SK-N-SH treated with all-trans-retinoic acid at 6 μM for 48 hours (cell line): ENCODE data around the gene OR2G2.

ENCODE experiments used
- ATAC-seq: fragments of 200-7000 bp; cut with Tn5 transposase; 3 replicates; pipeline ENCODE4 v1.9.1; 2020; ENCODE audit warnings: mild to moderate bottlenecking, moderate library complexity
- CSDC2 ChIP-seq: fragments of 250-450 bp; sonication (Bioruptor Pico); IDR thresholded peaks from 2 replicates; pipeline ENCODE4 v1.5.0; 2020; ENCODE audit warnings: mild to moderate bottlenecking, moderate library complexity
- ESRRG ChIP-seq: fragments of 250-450 bp; sonication (Bioruptor Pico); IDR thresholded peaks from 2 replicates; pipeline ENCODE4 v1.6.1; 2021; ENCODE audit warnings: mild to moderate bottlenecking
- GLIS3 ChIP-seq: fragments of 250-450 bp; sonication (Bioruptor Pico); IDR thresholded peaks from 2 replicates; pipeline ENCODE4 v1.5.0; 2020; ENCODE audit warnings: mild to moderate bottlenecking, moderate library complexity
- ISL1 ChIP-seq: fragments of 250-450 bp; sonication (Bioruptor Pico); IDR thresholded peaks from 2 replicates; pipeline ENCODE4 v2.1.2; 2022; ENCODE audit warnings: mild to moderate bottlenecking, moderate library complexity
- OSR1 ChIP-seq: fragments of 250-450 bp; sonication (Bioruptor Pico); IDR thresholded peaks from 2 replicates; pipeline ENCODE4 v1.8.0; 2022; ENCODE audit warnings: moderate library complexity, mild to moderate bottlenecking, inconsistent platforms
- PPARA ChIP-seq: fragments of 250-450 bp; sonication (Bioruptor Pico); IDR thresholded peaks from 2 replicates; pipeline ENCODE4 v1.5.0; 2020; ENCODE audit warnings: mild to moderate bottlenecking, borderline replicate concordance
- RARB ChIP-seq: fragments of 250-450 bp; sonication (Bioruptor Pico); IDR thresholded peaks from 2 replicates; pipeline ENCODE4 v1.8.0; 2021; ENCODE audit warnings: mild to moderate bottlenecking, moderate library complexity
- SNAI2 ChIP-seq: fragments of 250-450 bp; sonication (Bioruptor Pico); IDR thresholded peaks from 2 replicates; pipeline ENCODE4 v1.5.0; 2020; ENCODE audit warnings: mild to moderate bottlenecking, moderate library complexity
- TCF4 ChIP-seq: fragments of 250-450 bp; sonication (Bioruptor Pico); IDR thresholded peaks from 2 replicates; pipeline ENCODE4 v1.8.0; 2021; ENCODE audit warnings: mild to moderate bottlenecking, moderate library complexity, borderline replicate concordance
- TOX ChIP-seq: fragments of 250-450 bp; sonication (Bioruptor Pico); IDR thresholded peaks from 2 replicates; pipeline ENCODE4 v1.8.0; 2021; ENCODE audit warnings: mild to moderate bottlenecking, moderate library complexity, borderline replicate concordance
- ZC3H10 ChIP-seq: fragments of 250-450 bp; sonication (Bioruptor Pico); IDR thresholded peaks from 2 replicates; pipeline ENCODE4 v1.5.1; 2021; ENCODE audit warnings: mild to moderate bottlenecking, moderate library complexity
- ZFP30 ChIP-seq: fragments of 450-650 bp; formaldehyde crosslinking; IDR thresholded peaks from 2 replicates; pipeline ENCODE4 v1.5.0; 2022; ENCODE audit warnings: mild to moderate bottlenecking, moderate library complexity
- ZNF8 ChIP-seq: fragments of 450-650 bp; formaldehyde crosslinking; IDR thresholded peaks from 2 replicates; pipeline ENCODE4 v1.5.0; 2020; ENCODE audit warnings: mild to moderate bottlenecking, moderate library complexity
- TF ChIP-seq, protein P1 (sequence below): fragments of 250-450 bp; sonication (Bioruptor Pico); IDR thresholded peaks from 2 replicates; pipeline ENCODE4 v1.8.0; 2021; ENCODE audit warnings: low read depth, mild to moderate bottlenecking, moderate library complexity, borderline replicate concordance
- TF ChIP-seq, protein P2 (sequence below): fragments of 250-450 bp; sonication (Bioruptor Pico); IDR thresholded peaks from 2 replicates; pipeline ENCODE4 v1.5.1; 2021; ENCODE audit warnings: mild to moderate bottlenecking, moderate library complexity
- TF ChIP-seq, protein P3 (sequence below): fragments of 250-450 bp; sonication (Bioruptor Pico); IDR thresholded peaks from 2 replicates; pipeline ENCODE4 v1.5.0; 2020; ENCODE audit warnings: mild to moderate bottlenecking, moderate library complexity
- TF ChIP-seq, protein P4 (sequence below): fragments of 250-450 bp; sonication (Bioruptor Pico); IDR thresholded peaks from 2 replicates; pipeline ENCODE4 v1.8.0; 2020; ENCODE audit warnings: mild to moderate bottlenecking, moderate library complexity, borderline replicate concordance

The OR2G2 gene

DNA sequence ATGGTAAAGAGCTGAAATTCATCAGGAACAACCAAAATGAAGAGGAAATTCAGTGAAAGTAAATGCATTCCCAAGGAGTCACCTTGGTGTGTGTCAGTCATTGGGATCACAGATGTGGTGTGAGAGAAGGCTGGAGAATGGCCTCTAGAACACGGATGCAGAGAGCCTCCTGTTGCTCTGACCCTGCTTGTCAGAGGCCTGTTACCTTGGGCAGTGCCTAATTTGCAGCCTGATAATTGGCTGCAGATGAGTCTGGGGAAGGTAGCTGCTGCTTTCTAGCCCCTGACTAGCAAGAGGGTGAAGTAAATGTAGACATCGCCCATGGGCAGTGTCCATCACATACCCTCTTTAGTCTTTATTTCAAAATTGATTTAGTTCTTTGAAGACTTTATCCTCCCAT lies 35.9 kb upstream of the OR2G2 start:
- ATAC-seq = no peak
- TF ChIP-seq OSR1 (CRISPR knock-in tag) (no peak), TOX (CRISPR knock-in tag) (no peak), ISL1 (CRISPR knock-in tag) (no peak), ZC3H10 (CRISPR knock-in tag) (no peak)
- TF ChIP-seq, protein P1, sequence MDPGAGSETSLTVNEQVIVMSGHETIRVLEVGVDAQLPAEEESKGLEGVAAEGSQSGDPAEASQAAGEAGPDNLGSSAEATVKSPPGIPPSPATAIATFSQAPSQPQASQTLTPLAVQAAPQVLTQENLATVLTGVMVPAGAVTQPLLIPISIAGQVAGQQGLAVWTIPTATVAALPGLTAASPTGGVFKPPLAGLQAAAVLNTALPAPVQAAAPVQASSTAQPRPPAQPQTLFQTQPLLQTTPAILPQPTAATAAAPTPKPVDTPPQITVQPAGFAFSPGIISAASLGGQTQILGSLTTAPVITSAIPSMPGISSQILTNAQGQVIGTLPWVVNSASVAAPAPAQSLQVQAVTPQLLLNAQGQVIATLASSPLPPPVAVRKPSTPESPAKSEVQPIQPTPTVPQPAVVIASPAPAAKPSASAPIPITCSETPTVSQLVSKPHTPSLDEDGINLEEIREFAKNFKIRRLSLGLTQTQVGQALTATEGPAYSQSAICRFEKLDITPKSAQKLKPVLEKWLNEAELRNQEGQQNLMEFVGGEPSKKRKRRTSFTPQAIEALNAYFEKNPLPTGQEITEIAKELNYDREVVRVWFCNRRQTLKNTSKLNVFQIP (CRISPR knock-in tag) = no peak

DNA sequence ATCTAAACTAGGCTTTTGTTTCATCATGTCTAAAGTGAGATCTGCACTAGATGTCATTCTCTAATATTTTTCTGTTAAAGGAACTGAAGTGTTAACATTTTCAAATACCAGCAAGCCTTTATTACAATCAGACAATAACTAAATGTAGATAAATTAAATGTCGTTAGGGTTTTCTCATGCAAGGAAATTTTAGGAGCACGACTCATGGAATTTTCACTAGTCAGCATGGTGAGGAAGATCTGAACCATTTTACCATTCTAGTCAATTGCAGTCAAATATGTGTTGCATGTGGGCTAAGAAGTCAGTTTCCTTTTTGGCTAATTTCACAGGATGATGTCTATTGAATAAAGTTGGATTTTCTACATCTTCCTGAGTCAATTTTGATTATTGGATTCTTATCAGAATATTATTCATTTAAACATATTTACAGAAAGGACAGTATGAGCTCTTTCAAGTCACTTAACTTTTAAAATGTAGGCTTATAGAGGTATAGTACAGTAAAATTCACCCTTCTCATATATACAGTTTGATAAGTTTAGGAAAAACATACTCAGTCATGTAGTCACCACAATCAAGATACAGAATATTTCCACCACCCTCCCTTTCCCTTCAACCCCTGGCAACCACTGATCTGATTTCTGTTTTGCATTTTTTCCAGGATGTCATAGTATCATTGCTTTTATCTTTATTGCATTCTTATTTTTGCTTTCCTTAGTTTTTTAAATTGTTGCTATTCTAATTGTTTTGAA lies 30.1 kb upstream of the OR2G2 start:
- no peak for ATAC-seq
- no peak for TF ChIP-seq ZNF8 (CRISPR knock-in tag)
- TF ChIP-seq SNAI2 (CRISPR knock-in tag) = no peak
- TF ChIP-seq, protein P2, sequence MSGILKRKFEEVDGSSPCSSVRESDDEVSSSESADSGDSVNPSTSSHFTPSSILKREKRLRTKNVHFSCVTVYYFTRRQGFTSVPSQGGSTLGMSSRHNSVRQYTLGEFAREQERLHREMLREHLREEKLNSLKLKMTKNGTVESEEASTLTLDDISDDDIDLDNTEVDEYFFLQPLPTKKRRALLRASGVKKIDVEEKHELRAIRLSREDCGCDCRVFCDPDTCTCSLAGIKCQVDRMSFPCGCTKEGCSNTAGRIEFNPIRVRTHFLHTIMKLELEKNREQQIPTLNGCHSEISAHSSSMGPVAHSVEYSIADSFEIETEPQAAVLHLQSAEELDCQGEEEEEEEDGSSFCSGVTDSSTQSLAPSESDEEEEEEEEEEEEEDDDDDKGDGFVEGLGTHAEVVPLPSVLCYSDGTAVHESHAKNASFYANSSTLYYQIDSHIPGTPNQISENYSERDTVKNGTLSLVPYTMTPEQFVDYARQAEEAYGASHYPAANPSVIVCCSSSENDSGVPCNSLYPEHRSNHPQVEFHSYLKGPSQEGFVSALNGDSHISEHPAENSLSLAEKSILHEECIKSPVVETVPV = no peak
- no peak for TF ChIP-seq RARB (CRISPR knock-in tag)
- TF ChIP-seq, protein P3, sequence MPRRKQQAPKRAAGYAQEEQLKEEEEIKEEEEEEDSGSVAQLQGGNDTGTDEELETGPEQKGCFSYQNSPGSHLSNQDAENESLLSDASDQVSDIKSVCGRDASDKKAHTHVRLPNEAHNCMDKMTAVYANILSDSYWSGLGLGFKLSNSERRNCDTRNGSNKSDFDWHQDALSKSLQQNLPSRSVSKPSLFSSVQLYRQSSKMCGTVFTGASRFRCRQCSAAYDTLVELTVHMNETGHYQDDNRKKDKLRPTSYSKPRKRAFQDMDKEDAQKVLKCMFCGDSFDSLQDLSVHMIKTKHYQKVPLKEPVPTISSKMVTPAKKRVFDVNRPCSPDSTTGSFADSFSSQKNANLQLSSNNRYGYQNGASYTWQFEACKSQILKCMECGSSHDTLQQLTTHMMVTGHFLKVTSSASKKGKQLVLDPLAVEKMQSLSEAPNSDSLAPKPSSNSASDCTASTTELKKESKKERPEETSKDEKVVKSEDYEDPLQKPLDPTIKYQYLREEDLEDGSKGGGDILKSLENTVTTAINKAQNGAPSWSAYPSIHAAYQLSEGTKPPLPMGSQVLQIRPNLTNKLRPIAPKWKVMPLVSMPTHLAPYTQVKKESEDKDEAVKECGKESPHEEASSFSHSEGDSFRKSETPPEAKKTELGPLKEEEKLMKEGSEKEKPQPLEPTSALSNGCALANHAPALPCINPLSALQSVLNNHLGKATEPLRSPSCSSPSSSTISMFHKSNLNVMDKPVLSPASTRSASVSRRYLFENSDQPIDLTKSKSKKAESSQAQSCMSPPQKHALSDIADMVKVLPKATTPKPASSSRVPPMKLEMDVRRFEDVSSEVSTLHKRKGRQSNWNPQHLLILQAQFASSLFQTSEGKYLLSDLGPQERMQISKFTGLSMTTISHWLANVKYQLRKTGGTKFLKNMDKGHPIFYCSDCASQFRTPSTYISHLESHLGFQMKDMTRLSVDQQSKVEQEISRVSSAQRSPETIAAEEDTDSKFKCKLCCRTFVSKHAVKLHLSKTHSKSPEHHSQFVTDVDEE (CRISPR knock-in tag) = no peak
- no peak for TF ChIP-seq TOX (CRISPR knock-in tag)
- no peak for TF ChIP-seq TCF4 (CRISPR knock-in tag)
- no peak for TF ChIP-seq ZC3H10 (CRISPR knock-in tag)
- no peak for TF ChIP-seq GLIS3 (CRISPR knock-in tag)
- no peak for TF ChIP-seq ZFP30 (CRISPR knock-in tag)
- no peak for TF ChIP-seq PPARA (CRISPR knock-in tag)
- no peak for TF ChIP-seq CSDC2 (CRISPR knock-in tag)
- TF ChIP-seq, protein P4, sequence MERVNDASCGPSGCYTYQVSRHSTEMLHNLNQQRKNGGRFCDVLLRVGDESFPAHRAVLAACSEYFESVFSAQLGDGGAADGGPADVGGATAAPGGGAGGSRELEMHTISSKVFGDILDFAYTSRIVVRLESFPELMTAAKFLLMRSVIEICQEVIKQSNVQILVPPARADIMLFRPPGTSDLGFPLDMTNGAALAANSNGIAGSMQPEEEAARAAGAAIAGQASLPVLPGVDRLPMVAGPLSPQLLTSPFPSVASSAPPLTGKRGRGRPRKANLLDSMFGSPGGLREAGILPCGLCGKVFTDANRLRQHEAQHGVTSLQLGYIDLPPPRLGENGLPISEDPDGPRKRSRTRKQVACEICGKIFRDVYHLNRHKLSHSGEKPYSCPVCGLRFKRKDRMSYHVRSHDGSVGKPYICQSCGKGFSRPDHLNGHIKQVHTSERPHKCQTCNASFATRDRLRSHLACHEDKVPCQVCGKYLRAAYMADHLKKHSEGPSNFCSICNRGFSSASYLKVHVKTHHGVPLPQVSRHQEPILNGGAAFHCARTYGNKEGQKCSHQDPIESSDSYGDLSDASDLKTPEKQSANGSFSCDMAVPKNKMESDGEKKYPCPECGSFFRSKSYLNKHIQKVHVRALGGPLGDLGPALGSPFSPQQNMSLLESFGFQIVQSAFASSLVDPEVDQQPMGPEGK (CRISPR knock-in tag) = no peak

DNA sequence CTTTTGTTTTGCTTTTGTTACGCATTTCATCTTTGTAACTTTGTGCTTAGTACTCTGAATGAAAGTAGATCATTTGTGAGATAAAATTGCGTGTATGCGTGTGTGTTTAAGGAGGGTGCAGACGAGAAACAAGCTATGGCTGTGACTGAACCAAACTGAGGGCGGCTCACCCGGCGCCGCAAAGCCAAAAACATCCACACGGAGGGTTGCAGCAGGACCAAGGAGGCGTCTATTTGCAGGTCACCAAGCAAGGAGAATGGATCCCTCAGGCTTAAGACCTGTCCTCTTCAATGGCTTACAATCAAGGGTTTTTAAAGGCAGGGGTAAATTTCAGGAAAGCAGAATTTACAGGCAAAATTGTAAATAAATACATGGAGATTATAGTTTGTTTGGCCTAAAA lies 26.4 kb upstream of the OR2G2 start:
- no peak for TF ChIP-seq OSR1 (CRISPR knock-in tag)
- TF ChIP-seq ZFP30 (CRISPR knock-in tag) = no peak
- TF ChIP-seq PPARA (CRISPR knock-in tag) = no peak
- TF ChIP-seq ESRRG (CRISPR knock-in tag) = no peak
- TF ChIP-seq SNAI2 (CRISPR knock-in tag) = no peak
- TF ChIP-seq, protein P3 (CRISPR knock-in tag) = no peak
- no peak for TF ChIP-seq GLIS3 (CRISPR knock-in tag)

More for the DNA sequence above, 26.4 kb upstream of the OR2G2 start:
- ATAC-seq = no peak
